ENCODE data around the gene RRM2.
A peak's percentile ranks its signal among the peaks of the same experiment; 100 is the strongest.

RRM2 gene

DNA sequence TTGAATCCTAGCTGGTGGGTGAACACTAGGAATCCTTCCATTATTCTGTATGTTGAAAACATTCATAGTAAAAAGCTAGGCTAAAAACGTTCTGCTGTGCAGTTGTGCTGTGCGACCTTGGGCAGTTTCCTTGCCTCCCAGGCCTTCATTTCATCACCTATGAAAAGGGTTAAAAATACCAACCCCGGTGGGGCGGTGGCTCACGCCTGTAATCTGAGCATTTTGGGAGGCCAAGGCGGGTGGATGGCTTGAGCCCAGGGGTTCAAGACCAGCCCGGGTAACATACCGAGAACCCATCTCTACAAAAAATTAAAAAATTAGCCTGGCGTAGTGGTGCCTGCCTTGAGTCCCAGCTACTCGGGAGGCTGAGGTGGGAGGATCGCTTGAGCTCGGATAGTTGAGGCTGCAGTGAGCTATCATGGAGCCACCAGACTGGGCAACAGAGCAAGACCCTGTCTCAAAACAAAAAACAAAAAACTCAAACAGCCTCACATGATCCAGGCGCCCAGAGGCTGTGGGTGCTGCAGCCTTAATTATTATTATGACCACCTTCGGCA, 2.9 kb upstream of the RRM2 start:
- peaks cover 50% of the 10 kb centered on the region for H3K4me1 Mint-ChIP-seq
- ATAC-seq (no peak), DNase-seq (no peak)
- no peaks in the 10 kb centered on the region for H3K9me3 Mint-ChIP-seq
- peak overlapping the region; percentile 98 to 100 for H3K4me3 Mint-ChIP-seq
- peak overlapping the region; percentile 99 to 100 for H3K27ac Mint-ChIP-seq
- H3K27me3 Mint-ChIP-seq: no peaks in the 10 kb centered on the region

DNA sequence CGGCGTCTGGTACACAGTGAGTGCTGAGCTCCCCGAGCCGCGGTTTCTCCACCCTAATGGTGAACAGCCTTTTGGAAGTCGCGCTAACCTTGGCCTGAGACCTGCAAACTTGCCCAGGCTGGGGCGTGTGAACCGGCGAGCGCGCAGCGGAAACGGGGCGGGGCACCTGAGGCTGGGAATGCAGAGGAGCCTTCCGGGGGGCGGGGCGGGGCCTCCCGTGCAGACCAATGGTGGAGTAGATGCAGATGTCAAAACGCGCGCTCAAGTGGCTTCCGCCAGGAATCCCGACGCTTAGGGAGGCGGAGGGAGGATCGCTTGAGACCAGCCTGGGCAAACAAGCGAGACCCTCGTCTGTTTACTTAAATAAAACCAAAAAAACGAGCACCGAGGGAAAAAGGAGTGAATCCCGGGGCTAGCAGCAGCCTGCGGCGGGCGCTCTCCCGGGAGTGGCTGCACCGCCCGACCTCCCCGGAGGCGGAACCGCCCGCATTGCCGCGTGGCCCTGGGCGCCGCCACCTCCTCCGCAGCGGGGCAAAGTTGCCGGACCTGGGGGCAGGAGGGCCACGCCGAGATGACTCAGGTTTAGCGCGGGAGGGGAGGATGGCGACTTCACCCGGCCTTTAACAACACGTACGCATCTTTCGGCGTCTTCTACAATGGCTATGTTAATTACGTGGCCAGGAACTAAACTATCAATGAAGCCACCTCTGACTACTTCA, 2.2 kb upstream of the RRM2 start:
- H3K9me3 Mint-ChIP-seq: no peaks in the 10 kb centered on the region
- peak overlapping the region; percentile 99 to 100 for H3K27ac Mint-ChIP-seq
- peak overlapping the region; percentile 98 to 100 for H3K4me3 Mint-ChIP-seq
- H3K27me3 Mint-ChIP-seq: no peaks in the 10 kb centered on the region
- ATAC-seq (peak; percentile 71), DNase-seq (peak; percentile 86 to 92)
- peaks cover 56% of the 10 kb centered on the region for H3K4me1 Mint-ChIP-seq

DNA sequence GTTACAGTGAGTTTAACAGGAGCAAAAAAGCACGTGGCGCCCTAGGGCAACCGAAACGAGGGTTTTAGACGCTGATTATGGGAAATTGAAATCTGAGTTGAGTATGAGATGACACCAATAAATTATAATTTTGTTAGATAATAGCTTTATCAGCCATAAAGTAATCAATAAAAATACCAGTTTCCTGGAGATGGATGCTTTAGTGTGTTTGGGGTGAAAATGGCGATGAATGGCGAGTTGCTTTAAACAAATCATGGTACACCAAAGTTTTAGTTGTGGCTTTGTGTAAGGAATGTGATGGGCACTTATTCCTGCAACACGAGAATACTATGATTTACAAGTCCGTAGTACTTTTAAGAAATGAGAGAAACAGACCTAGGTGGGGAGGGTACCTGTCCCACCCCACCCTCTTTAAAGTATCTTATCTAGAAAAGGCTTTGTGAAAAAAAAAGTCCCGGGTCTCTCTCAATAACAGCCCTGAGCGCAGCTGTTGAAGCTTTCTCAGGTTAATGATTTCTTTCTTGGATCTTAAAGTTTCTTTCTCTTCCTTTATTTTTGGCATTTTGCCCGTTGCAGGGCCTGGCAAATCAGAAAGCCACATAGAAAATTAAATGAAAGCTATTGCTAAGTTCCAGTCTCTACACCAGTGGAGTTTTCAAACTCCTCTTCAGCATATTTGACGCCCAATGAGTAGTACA, 1.5 kb upstream of the RRM2 start:
- DNase-seq (peak in 1 of 2 donors; percentile 29), ATAC-seq (no peak)
- Mint-ChIP-seq H3K4me1 (peaks cover 63% of the 10 kb centered on the region), H3K27ac (peak overlapping the region; percentile 99 to 100), H3K27me3 (no peaks in the 10 kb centered on the region), H3K4me3 (peak overlapping the region; percentile 98 to 100), H3K9me3 (no peaks in the 10 kb centered on the region)

DNA sequence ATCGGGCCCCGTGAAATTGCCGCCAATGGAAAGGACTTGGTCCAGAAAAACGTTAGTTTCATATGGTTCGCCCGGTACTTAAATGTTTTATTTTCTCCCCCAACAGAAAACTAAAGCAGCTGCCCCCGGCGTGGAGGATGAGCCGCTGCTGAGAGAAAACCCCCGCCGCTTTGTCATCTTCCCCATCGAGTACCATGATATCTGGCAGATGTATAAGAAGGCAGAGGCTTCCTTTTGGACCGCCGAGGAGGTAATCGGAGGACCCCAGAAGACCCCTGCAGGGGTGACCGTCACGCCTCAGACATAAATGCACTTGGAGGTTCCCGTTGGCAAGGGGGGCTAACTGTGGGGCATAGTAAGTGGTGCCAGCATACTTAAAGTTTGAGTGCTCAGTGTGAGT, 742 bp downstream of the RRM2 start:
- H3K4me3 Mint-ChIP-seq: peak overlapping the region; percentile 93 to 96
- no peaks in the 10 kb centered on the region for H3K9me3 Mint-ChIP-seq
- DNase-seq (no peak), ATAC-seq (no peak)
- H3K4me1 Mint-ChIP-seq: peaks cover 72% of the 10 kb centered on the region
- H3K27me3 Mint-ChIP-seq: no peaks in the 10 kb centered on the region
- H3K27ac Mint-ChIP-seq: peak overlapping the region; percentile 92 to 96

- DNase-seq: no peak
- Mint-ChIP-seq H3K4me3 (peak overlapping the region; percentile 93 to 96), H3K27me3 (no peaks in the 10 kb centered on the region), H3K27ac (peak overlapping the region; percentile 88 to 94), H3K4me1 (peaks cover 75% of the 10 kb centered on the region), H3K9me3 (no peaks in the 10 kb centered on the region)
- no peak for ATAC-seq
Observed at GRCh38 chr2:10124538-10125045, 2.1 kb downstream of the RRM2 start.

DNA sequence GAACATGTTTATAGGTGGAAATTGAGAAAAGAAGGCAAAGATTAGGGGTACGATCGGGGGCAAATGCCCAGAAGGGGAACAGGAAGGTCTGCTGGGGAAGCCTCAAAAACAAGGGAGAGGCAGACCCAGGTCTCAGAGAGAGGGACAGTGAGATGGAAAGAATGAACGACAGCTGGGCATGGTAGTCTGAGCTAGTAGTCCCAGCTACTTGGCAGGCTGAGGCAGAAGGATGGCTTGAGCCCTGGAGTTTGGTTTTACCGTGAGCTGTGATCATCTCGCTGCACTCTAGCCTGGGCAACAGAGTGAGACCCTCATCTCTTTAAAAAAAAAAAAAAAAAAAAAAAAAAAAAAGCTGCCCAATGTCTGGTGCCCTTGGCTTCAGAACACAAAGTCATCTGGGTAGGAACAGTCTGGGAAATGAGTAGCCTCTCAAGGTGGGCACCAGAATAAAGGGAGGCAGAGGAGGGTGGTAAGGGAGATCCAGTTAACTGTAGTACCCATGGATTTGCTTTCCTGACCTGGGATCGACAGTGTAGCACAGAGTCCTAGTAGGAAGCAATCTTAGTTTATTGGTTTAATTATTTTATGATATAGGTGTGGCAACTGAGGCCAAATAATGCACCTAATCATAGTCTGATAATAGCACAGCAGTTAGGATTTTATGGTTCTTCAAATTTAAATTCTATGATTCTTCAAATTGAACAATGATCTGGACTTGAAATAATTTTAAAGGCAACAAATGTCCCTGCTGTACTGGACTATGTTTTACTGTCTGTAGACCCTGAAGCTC, 3.5 kb downstream of the RRM2 start:
- DNase-seq (no peak), ATAC-seq (no peak)
- Mint-ChIP-seq H3K4me3 (peak overlapping the region; percentile 93 to 96), H3K27me3 (no peaks in the 10 kb centered on the region), H3K9me3 (no peaks in the 10 kb centered on the region), H3K4me1 (peaks cover 62% of the 10 kb centered on the region), H3K27ac (peak overlapping the region in 1 of 2 donors; percentile 72)

DNA sequence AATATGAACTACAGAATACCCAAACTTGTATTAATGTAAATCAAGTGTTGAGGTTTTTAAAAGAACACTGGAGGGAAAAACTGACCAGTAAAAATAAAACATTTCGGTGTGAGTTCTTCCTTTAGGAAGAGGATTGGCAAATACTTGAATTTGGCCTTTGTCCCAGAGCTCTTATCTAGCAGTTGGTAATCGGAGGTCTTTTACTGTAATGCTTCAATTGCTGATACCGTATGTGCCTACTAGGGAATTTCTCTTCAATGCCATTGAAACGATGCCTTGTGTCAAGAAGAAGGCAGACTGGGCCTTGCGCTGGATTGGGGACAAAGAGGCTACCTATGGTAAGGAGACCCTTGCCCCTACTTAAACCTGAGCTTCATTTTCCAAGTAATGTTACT, 4.1 kb downstream of the RRM2 start:
- DNase-seq (no peak), ATAC-seq (no peak)
- H3K9me3 Mint-ChIP-seq: no peaks in the 10 kb centered on the region
- peak overlapping the region in 1 of 2 donors; percentile 12 for H3K4me3 Mint-ChIP-seq
- no peak overlapping the region for H3K27ac Mint-ChIP-seq
- peaks cover 56% of the 10 kb centered on the region for H3K4me1 Mint-ChIP-seq
- H3K27me3 Mint-ChIP-seq: no peaks in the 10 kb centered on the region

GRCh38 chr2:10128420-10128819, 5.9 kb downstream of the RRM2 start:
- H3K27me3 Mint-ChIP-seq: no peaks in the 10 kb centered on the region
- DNase-seq (no peak), ATAC-seq (no peak)
- peak overlapping the region in 1 of 2 donors; percentile 41 for H3K4me3 Mint-ChIP-seq
- peak overlapping the region in 1 of 2 donors; percentile 3 for H3K27ac Mint-ChIP-seq
- peaks cover 58% of the 10 kb centered on the region for H3K4me1 Mint-ChIP-seq
- H3K9me3 Mint-ChIP-seq: no peaks in the 10 kb centered on the region

DNA sequence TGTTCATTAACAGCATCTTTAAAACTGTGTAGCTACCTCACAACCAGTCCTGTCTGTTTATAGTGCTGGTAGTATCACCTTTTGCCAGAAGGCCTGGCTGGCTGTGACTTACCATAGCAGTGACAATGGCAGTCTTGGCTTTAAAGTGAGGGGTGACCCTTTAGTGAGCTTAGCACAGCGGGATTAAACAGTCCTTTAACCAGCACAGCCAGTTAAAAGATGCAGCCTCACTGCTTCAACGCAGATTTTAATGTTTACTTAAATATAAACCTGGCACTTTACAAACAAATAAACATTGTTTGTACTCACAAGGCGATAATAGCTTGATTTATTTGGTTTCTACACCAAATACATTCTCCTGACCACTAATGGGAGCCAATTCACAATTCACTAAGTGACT, 7.0 kb downstream of the RRM2 start:
- Mint-ChIP-seq H3K4me3 (no peak overlapping the region), H3K9me3 (no peaks in the 10 kb centered on the region), H3K4me1 (peaks cover 47% of the 10 kb centered on the region), H3K27ac (no peak overlapping the region), H3K27me3 (no peaks in the 10 kb centered on the region)
- ATAC-seq (no peak), DNase-seq (no peak)

DNA sequence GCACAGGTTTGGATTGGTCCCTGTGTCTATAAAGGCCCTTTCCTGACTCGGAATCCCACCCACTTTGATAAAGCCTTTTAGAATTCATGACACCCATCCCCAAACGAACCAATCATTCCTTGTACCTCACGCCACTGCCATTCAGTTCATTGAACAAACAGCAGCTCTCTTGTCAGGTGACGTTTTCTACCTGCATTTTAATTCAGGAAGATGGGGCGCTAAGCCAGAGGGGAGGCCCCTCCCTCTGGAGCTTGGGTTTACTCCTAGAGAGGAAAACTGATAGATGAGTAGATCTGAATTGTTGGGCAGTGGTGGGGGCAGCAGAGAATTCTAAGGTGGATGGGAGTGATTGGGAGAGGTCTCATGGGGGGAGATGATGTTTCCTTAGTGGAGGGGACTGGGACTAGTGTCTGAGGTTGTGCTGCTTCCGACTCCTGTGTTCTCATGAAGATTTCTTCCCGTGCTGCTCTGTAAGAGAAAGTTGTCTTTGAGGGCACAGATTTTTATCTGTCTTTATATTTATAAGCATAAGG, 9.6 kb downstream of the RRM2 start:
- Mint-ChIP-seq H3K9me3 (no peaks in the 10 kb centered on the region), H3K27ac (peak overlapping the region in 1 of 2 donors; percentile 43), H3K4me3 (no peak overlapping the region), H3K27me3 (no peaks in the 10 kb centered on the region), H3K4me1 (peaks cover 25% of the 10 kb centered on the region)
- no peak for ATAC-seq
- no peak for DNase-seq

DNA sequence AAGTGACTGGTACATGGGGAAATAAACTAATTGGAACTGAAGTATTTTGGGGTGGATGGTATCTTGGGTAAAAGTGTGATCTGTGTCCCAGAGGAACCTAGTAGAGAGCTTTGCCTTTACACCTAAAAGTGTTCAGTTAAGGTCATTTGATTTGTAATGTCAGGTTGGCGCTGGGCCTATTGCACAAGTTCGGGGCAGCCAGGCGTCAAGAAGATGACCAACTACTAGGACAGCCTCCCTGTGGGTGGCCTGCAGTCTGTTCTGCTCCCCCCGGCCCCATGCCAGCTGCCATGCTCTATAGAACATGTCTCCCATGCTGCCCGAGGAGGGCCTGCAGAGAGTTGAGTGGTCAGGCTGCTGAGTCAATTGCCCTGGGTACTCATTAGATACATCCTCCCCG, 10.1 kb downstream of the RRM2 start:
- ATAC-seq (peak; percentile 37), DNase-seq (no peak)
- no peaks in the 10 kb centered on the region for H3K27me3 Mint-ChIP-seq
- H3K27ac Mint-ChIP-seq: peak overlapping the region in 1 of 2 donors; percentile 43
- peaks cover 25% of the 10 kb centered on the region for H3K4me1 Mint-ChIP-seq
- H3K9me3 Mint-ChIP-seq: no peaks in the 10 kb centered on the region
- H3K4me3 Mint-ChIP-seq: no peak overlapping the region

GRCh38 chr2:10132996-10133647, 10.6 kb downstream of the RRM2 start:
- H3K9me3 Mint-ChIP-seq: no peaks in the 10 kb centered on the region
- H3K27me3 Mint-ChIP-seq: no peaks in the 10 kb centered on the region
- H3K4me3 Mint-ChIP-seq: no peak overlapping the region
- DNase-seq (no peak), ATAC-seq (peak; percentile 20)
- peaks cover 20% of the 10 kb centered on the region for H3K4me1 Mint-ChIP-seq
- no peak overlapping the region for H3K27ac Mint-ChIP-seq

DNA sequence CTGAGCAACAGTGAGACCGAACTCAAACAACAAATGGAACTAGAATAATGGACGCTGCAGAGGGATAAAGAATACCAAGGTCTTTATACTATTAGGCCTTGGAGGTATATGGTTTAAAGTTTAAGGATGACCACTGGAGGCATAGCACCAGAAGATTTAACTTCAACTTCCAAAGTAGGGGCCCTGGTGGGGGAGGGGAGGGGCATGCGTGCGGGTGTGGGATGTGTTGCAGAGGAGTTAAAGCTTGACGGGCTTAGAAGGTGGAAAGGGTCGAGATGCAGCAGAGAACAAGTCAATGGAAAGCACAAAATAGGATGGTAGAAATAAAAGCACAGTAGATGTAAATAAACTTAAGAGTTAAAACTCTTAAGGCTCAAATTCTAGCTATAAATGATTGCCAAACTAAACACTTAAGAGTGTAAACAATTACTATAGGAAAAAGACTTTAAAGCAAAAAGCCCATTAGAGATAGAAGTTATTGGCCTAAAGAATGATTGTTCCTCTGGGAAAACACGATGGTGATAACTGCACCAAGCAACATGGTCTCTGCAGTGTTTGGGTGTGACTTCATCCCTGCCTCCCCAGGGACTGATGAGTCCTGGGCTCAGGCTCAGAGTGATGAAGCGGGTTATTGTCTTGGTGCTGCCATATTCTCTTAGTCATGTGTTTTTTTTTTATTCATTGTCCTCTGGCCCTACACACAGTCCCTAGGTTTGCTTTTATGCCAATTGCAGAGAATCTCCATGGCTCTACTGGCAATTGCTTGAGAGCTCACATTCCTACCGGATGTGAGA, 13.0 kb downstream of the RRM2 start:
- DNase-seq (no peak), ATAC-seq (peak; percentile 12)
- Mint-ChIP-seq H3K4me3 (no peak overlapping the region), H3K27ac (no peak overlapping the region), H3K9me3 (no peaks in the 10 kb centered on the region), H3K4me1 (peaks cover 25% of the 10 kb centered on the region), H3K27me3 (no peaks in the 10 kb centered on the region)
